Calu3 (cell line): ENCODE results near the gene PIGK. TPM values are rescaled to one million over a fixed set of nuclear protein-coding genes. Genes with fewer than 3 reads are reported as not detected.

ENCODE experiments used
- BruUV-seq: library from RNA; stranded (reverse); fragments of 400-500 nt; replicated peaks from 2 replicates; lab custom pipeline; 2021; lab: Mats Ljungman, UMichigan
- CTCF ChIA-PET: fragments of 300-600 bp; sonication (Branson Sonifier 250); formaldehyde crosslinking; loops from one replicate; lab custom pipeline; 2022; ENCODE audit warnings: antibody characterized with exemption; lab: Charles Lee
- DNase-seq: peaks from one replicate; pipeline ENCODE4 v3.0.0; 2022
- H3K27ac Mint-ChIP-seq: one replicate; pipeline ENCODE4 v1.8.0; 2022; ENCODE audit warnings: mixed read lengths; ENCODE audit not compliant: unreplicated experiment
- H3K27me3 Mint-ChIP-seq: one replicate; pipeline ENCODE4 v1.8.0; 2022; ENCODE audit warnings: mixed read lengths; ENCODE audit not compliant: unreplicated experiment
- H3K36me3 Mint-ChIP-seq: one replicate; pipeline ENCODE4 v1.8.0; 2022; ENCODE audit warnings: mild to moderate bottlenecking, moderate library complexity, mixed read lengths; ENCODE audit not compliant: insufficient read depth, unreplicated experiment
- H3K4me1 Mint-ChIP-seq: one replicate; pipeline ENCODE4 v1.8.0; 2022; ENCODE audit warnings: mild to moderate bottlenecking, low read depth, mixed read lengths; ENCODE audit not compliant: unreplicated experiment
- H3K4me3 Mint-ChIP-seq: one replicate; pipeline ENCODE4 v1.8.0; 2022; ENCODE audit warnings: mild to moderate bottlenecking, low read depth, moderate library complexity, mixed read lengths; ENCODE audit not compliant: unreplicated experiment
- H3K9me3 Mint-ChIP-seq: one replicate; pipeline ENCODE4 v1.8.0; 2022; ENCODE audit warnings: low read depth, mixed read lengths; ENCODE audit not compliant: unreplicated experiment
- CTCF ChIP-seq: fragments of 200-600 bp; IDR thresholded peaks from one replicate; pipeline ENCODE4 v1.8.0; 2022; ENCODE audit warnings: antibody characterized with exemption; ENCODE audit not compliant: unreplicated experiment
- intact Hi-C: fragments of 100-400 bp; cut with micrococcal nuclease; formaldehyde crosslinking; loops from one replicate; pipeline ENCODE4 v1.10.0; 2022; ENCODE audit not compliant: unreplicated experiment
- total RNA-seq: library from RNA; stranded (reverse); gene quantifications from 2 replicates; pipeline ENCODE4 v1.2.3, GENCODE V29; 2022

PIGK gene
- total RNA-seq, 1 experiment from 2014 or later = 41.8 TPM

GRCh38 chr1:77057994-77058585 lies 161.1 kb downstream of the PIGK start:
- Mint-ChIP-seq H3K27me3 (no peaks in the 10 kb centered on the region), H3K27ac (no peak overlapping the region), H3K9me3 (peaks cover 4% of the 10 kb centered on the region), H3K4me3 (no peak overlapping the region), H3K4me1 (no peaks in the 10 kb centered on the region), H3K36me3 (no peaks in the 10 kb centered on the region)
- no peak for TF ChIP-seq CTCF
- CTCF ChIA-PET = no interaction called here
- intact Hi-C loops = no loop called here
- no TSS peak for BruUV-seq
- no peak for DNase-seq

GRCh38 chr1:77056525-77056924 lies 162.7 kb downstream of the PIGK start:
- Mint-ChIP-seq H3K4me1 (no peaks in the 10 kb centered on the region), H3K27me3 (no peaks in the 10 kb centered on the region), H3K36me3 (no peaks in the 10 kb centered on the region), H3K4me3 (no peak overlapping the region), H3K27ac (no peak overlapping the region), H3K9me3 (peaks cover 4% of the 10 kb centered on the region)
- intact Hi-C loops = no loop called here
- no TSS peak for BruUV-seq
- DNase-seq = no peak
- no peak for TF ChIP-seq CTCF
- CTCF ChIA-PET = no interaction called here

- intact Hi-C loops = no loop called here
- no peaks in the 10 kb centered on the region for H3K27me3 Mint-ChIP-seq
- DNase-seq = no peak
- CTCF ChIA-PET = no interaction called here
- H3K36me3 Mint-ChIP-seq = no peaks in the 10 kb centered on the region
- no TSS peak for BruUV-seq
- H3K27ac Mint-ChIP-seq = no peak overlapping the region
- TF ChIP-seq CTCF = no peak
- H3K4me1 Mint-ChIP-seq = no peaks in the 10 kb centered on the region
- no peak overlapping the region for H3K4me3 Mint-ChIP-seq
- H3K9me3 Mint-ChIP-seq = peaks cover 2% of the 10 kb centered on the region
These were observed 167.8 kb downstream of the PIGK start for GRCh38 chr1:77051425-77051824.

GRCh38 chr1:77048615-77049005 lies 170.6 kb downstream of the PIGK start:
- H3K4me3 Mint-ChIP-seq = no peak overlapping the region
- no peaks in the 10 kb centered on the region for H3K4me1 Mint-ChIP-seq
- H3K9me3 Mint-ChIP-seq = no peaks in the 10 kb centered on the region
- intact Hi-C loops = no loop called here
- no TSS peak for BruUV-seq
- TF ChIP-seq CTCF = no peak
- DNase-seq = no peak
- H3K27me3 Mint-ChIP-seq = no peaks in the 10 kb centered on the region
- H3K27ac Mint-ChIP-seq = no peak overlapping the region
- H3K36me3 Mint-ChIP-seq = no peaks in the 10 kb centered on the region
- CTCF ChIA-PET = interaction anchor here (0.8 kb wide), 1 partner anchor 36 kb away, joined by 3 read pairs; no protein-coding TSS in a partner anchor
